IMR-90 (cell line): Measurements from ENCODE around the gene CTRB2. TPM values are rescaled to one million over a fixed set of nuclear protein-coding genes. Genes with fewer than 3 reads are reported as not detected.

Source experiments
- ATAC-seq: fragments of 200-7000 bp; cut with Tn5 transposase; 2 replicates; pipeline ENCODE4 v1.9.1; 2020; ENCODE audit warnings: low read depth, mild to moderate bottlenecking, moderate library complexity
- BruUV-seq: library from RNA; stranded (reverse); fragments of 400-500 nt; replicated peaks from 2 replicates; lab custom pipeline; 2021; lab: Mats Ljungman, UMichigan
- CTCF ChIA-PET: fragments of 300-600 bp; formaldehyde crosslinking; extraction: SDS; loops from one replicate; lab custom pipeline; 2021; ENCODE audit warnings: antibody characterized with exemption; lab: Yijun Ruan, JAX
- POLR2A ChIA-PET: fragments of 300-600 bp; sonication (Branson Sonifier 250); formaldehyde crosslinking; loops from one replicate; lab custom pipeline; 2022; ENCODE audit warnings: antibody characterized with exemption; ENCODE audit not compliant: unreplicated experiment; lab: Charles Lee
- DNase-seq: peaks from one replicate; pipeline ENCODE4 v3.0.0; 2013
- H2AFZ ChIP-seq: replicated peaks from 2 replicates; pipeline ENCODE3; 2013; ENCODE audit warnings: low read length, mild to moderate bottlenecking; ENCODE audit not compliant: poor library complexity
- H2AK5ac ChIP-seq: 2 replicates; pipeline ENCODE4 v1.6.1; 2013; ENCODE audit warnings: low read depth, low read length, inconsistent platforms
- H2AK9ac ChIP-seq: replicated peaks from 2 replicates; pipeline ENCODE3; 2013; ENCODE audit warnings: mild to moderate bottlenecking, low read depth, low read length, moderate library complexity; ENCODE audit not compliant: poor library complexity
- H2BK120ac ChIP-seq: 2 replicates; pipeline ENCODE4 v1.6.1; 2013; ENCODE audit warnings: low read depth, low read length, inconsistent platforms
- H2BK15ac ChIP-seq: 3 replicates; pipeline ENCODE4 v1.6.1; 2013; ENCODE audit warnings: low read depth, low read length, inconsistent platforms
- H2BK20ac ChIP-seq: 2 replicates; pipeline ENCODE4 v1.6.1; 2013; ENCODE audit warnings: low read depth, mild to moderate bottlenecking, inconsistent platforms, low read length, moderate library complexity
- H2BK5ac ChIP-seq: 2 replicates; pipeline ENCODE4 v1.6.1; 2013; ENCODE audit warnings: mild to moderate bottlenecking, low read depth, low read length, inconsistent platforms; ENCODE audit not compliant: poor library complexity, severe bottlenecking
- H3K14ac ChIP-seq: replicated peaks from 2 replicates; pipeline ENCODE4 v1.6.1; 2013; ENCODE audit warnings: low read depth, low read length, inconsistent platforms
- H3K18ac ChIP-seq: 2 replicates; pipeline ENCODE4 v1.6.1; 2013; ENCODE audit warnings: low read depth, low read length, control low read depth
- H3K23ac ChIP-seq: 2 replicates; pipeline ENCODE4 v1.6.1; 2013; ENCODE audit warnings: low read depth, low read length, inconsistent platforms
- H3K27ac ChIP-seq: 2 replicates; pipeline ENCODE4 v1.5.1; 2013; ENCODE audit warnings: mild to moderate bottlenecking, control low read depth, low read length; ENCODE audit not compliant: insufficient read depth
- H3K27me3 ChIP-seq: 2 replicates; pipeline ENCODE4 v1.6.1; 2013; ENCODE audit warnings: low read length; ENCODE audit not compliant: control insufficient read depth, insufficient read depth
- H3K36me3 ChIP-seq: 2 replicates; pipeline ENCODE4 v1.6.1; 2013; ENCODE audit warnings: low read length, mixed read lengths; ENCODE audit not compliant: control insufficient read depth, insufficient read depth
- H3K4ac ChIP-seq: 2 replicates; pipeline ENCODE4 v1.6.1; 2013; ENCODE audit warnings: low read depth, low read length, inconsistent platforms
- H3K4me1 ChIP-seq: 2 replicates; pipeline ENCODE4 v1.6.1; 2013; ENCODE audit warnings: low read length, mixed read lengths; ENCODE audit not compliant: control insufficient read depth, insufficient read depth
- H3K4me2 ChIP-seq: 2 replicates; pipeline ENCODE4 v1.6.1; 2013; ENCODE audit warnings: low read depth, mild to moderate bottlenecking, control low read depth, low read length, moderate library complexity
- H3K4me3 ChIP-seq: 2 replicates; pipeline ENCODE4 v1.5.1; 2013; ENCODE audit warnings: low read depth, mild to moderate bottlenecking, control low read depth, low read length, moderate library complexity; ENCODE audit not compliant: insufficient read depth
- H3K56ac ChIP-seq: 2 replicates; pipeline ENCODE4 v1.6.1; 2013; ENCODE audit warnings: low read length, inconsistent platforms; ENCODE audit not compliant: insufficient read depth; ENCODE audit errors: extremely low read depth
- H3K79me1 ChIP-seq, 2 experiments: 2 replicates each; pipeline ENCODE4 v1.6.1; 2013; ENCODE audit warnings: low read length in 2 of 2, inconsistent platforms in 1 of 2, low read depth in 1 of 2
- H3K9ac ChIP-seq: 2 replicates; pipeline ENCODE4 v1.6.1; 2013; ENCODE audit warnings: low read depth, low read length, control low read depth
- H3K9me1 ChIP-seq: 2 replicates; pipeline ENCODE4 v1.6.1; 2013; ENCODE audit warnings: low read length, inconsistent platforms; ENCODE audit not compliant: insufficient read depth
- H3K9me3 ChIP-seq: 2 replicates; pipeline ENCODE4 v1.6.1; 2013; ENCODE audit warnings: low read length; ENCODE audit not compliant: control insufficient read depth, insufficient read depth
- H4K20me1 ChIP-seq: 2 replicates; pipeline ENCODE4 v1.6.1; 2013; ENCODE audit warnings: low read length, inconsistent platforms; ENCODE audit not compliant: insufficient read depth
- H4K5ac ChIP-seq: 2 replicates; pipeline ENCODE4 v1.6.1; 2013; ENCODE audit warnings: mild to moderate bottlenecking, low read depth, low read length, control low read depth
- H4K8ac ChIP-seq, 2 experiments: 2 replicates each; pipeline ENCODE4 v1.6.1; 2013; ENCODE audit warnings: low read depth in 2 of 2, low read length in 2 of 2, control low read depth in 1 of 2, inconsistent platforms in 1 of 2
- H4K91ac ChIP-seq: 2 replicates; pipeline ENCODE4 v1.6.1; 2013; ENCODE audit warnings: low read depth, low read length, inconsistent platforms; ENCODE audit not compliant: insufficient read depth
- MXI1 ChIP-seq: IDR thresholded peaks from 2 replicates; pipeline ENCODE4 v1.6.1; 2012; ENCODE audit warnings: low read depth, mild to moderate bottlenecking, low read length, moderate library complexity, borderline replicate concordance
- WGBS, 2 experiments: methylation state at CpG; one replicate each; pipeline versions ENCODE4 v1.1.5 to v1.1.7; 2013; ENCODE audit warnings: missing lambda C conversion rate in 2 of 2; ENCODE audit not compliant: insufficient read length in 1 of 2; ENCODE audit errors: extremely low coverage in 2 of 2; 5-methylcytosine and 5-hydroxymethylcytosine counted together
- dilution Hi-C: fragments of 300-500 bp; cut with HindIII; formaldehyde crosslinking; loops from one replicate; pipeline ENCODE4 v1.14.3; 2018; ENCODE audit warnings: low sequenced_read_pairs; ENCODE audit not compliant: unreplicated experiment
- in situ Hi-C: fragments of 300-500 bp; cut with MboI; formaldehyde crosslinking; loops from 3 replicates; pipeline ENCODE4 v1.14.3; 2019; ENCODE audit warnings: low sequenced_read_pairs, inconsistent platforms, mixed read lengths
- intact Hi-C: fragments of 100-400 bp; cut with micrococcal nuclease; formaldehyde crosslinking; loops from 2 replicates; pipeline ENCODE4 v1.10.0; 2022
- polyA plus RNA-seq, 3 experiments: library from polyadenylated mRNA; depleted of rRNA; stranded (reverse); fragments of >200 nt; gene quantifications; 2 replicates each; pipeline ENCODE4 v1.2.3, GENCODE V29; 2012; ENCODE audit warnings: low replicate concordance in 1 of 3
- total RNA-seq: library from RNA; depleted of rRNA; stranded (reverse); fragments of >200 nt; gene quantifications from 2 replicates; pipeline ENCODE4 v1.2.3, GENCODE V29; 2012

The CTRB2 gene
- total and polyA plus RNA-seq, 2 of the 4 experiments (the other 2 are of a cell fraction), result not detected

- no peak overlapping the region for H3K14ac ChIP-seq
- WGBS, 2 experiments, result 87% methylated on average over 9 of the region's 13 CpGs; no CpG with 5 or more reads in 1 of the 2 experiments
- CTCF ChIA-PET, result no interaction called here
- in situ Hi-C loops (loop anchor here (25.0 kb wide), 2 partner anchors 383 to 558 kb away; no protein-coding TSS in a partner anchor), dilution Hi-C loops (no loop called here), intact Hi-C loops (no loop called here)
- BruUV-seq, result no TSS peak
- H4K8ac ChIP-seq, result no peak overlapping the region
- ATAC-seq (no peak), DNase-seq (no peak)
- H2AK9ac ChIP-seq, result no peak overlapping the region
- H2BK120ac ChIP-seq, result no peak overlapping the region
- H2AFZ ChIP-seq, result peak overlapping the region; percentile 51
- no peak overlapping the region for H4K5ac ChIP-seq
- no peaks in the 10 kb centered on the region for H3K9me3 ChIP-seq
- no peaks in the 10 kb centered on the region for H3K9me1 ChIP-seq
- H3K4me3 ChIP-seq, result no peak overlapping the region
- no peaks in the 10 kb centered on the region for H4K20me1 ChIP-seq
- H2BK5ac ChIP-seq, result no peak overlapping the region
- H3K27me3 ChIP-seq, result no peaks in the 10 kb centered on the region
- H3K56ac ChIP-seq, result no peak overlapping the region
- H3K79me1 ChIP-seq, result no peaks in the 10 kb centered on the region
- no peaks in the 10 kb centered on the region for H3K36me3 ChIP-seq
- no peak overlapping the region for H2BK20ac ChIP-seq
- H3K4me2 ChIP-seq, result no peak overlapping the region
- no peak overlapping the region for H3K27ac ChIP-seq
- no peak overlapping the region for H3K23ac ChIP-seq
- no peak for TF ChIP-seq MXI1
- H3K4me1 ChIP-seq, result no peaks in the 10 kb centered on the region
- H3K9ac ChIP-seq, result no peak overlapping the region
- H4K91ac ChIP-seq, result no peak overlapping the region
- H2BK15ac ChIP-seq, result no peak overlapping the region
- H2AK5ac ChIP-seq, result no peak overlapping the region
- POLR2A ChIA-PET, result no interaction called here
- H3K4ac ChIP-seq, result no peak overlapping the region
- H3K18ac ChIP-seq, result no peak overlapping the region
Observed at GRCh38 chr16:75203667-75204409, 3.1 kb downstream of the CTRB2 start.
